Ectodermal cell (in vitro differentiated cells): ENCODE data around the gene NUBPL.

Source experiments
- H3K27ac ChIP-seq: 2 replicates; pipeline ENCODE4 v1.7.0; 2013; ENCODE audit warnings: mild to moderate bottlenecking, low read depth, low read length; ENCODE audit not compliant: insufficient read depth, poor library complexity, severe bottlenecking
- H3K27me3 ChIP-seq: 2 replicates; pipeline ENCODE4 v1.7.0; 2013; ENCODE audit warnings: mild to moderate bottlenecking, low read length; ENCODE audit not compliant: insufficient read depth, control insufficient read depth, poor library complexity, severe bottlenecking
- H3K36me3 ChIP-seq: one replicate; pipeline ENCODE4 v1.7.0; 2013; ENCODE audit warnings: low read length; ENCODE audit not compliant: control insufficient read depth, insufficient read depth
- H3K4me1 ChIP-seq: one replicate; pipeline ENCODE4 v1.7.0; 2013; ENCODE audit warnings: low read length; ENCODE audit not compliant: control insufficient read depth, insufficient read depth
- H3K4me3 ChIP-seq: 2 replicates; pipeline ENCODE4 v1.7.0; 2013; ENCODE audit warnings: low read depth, low read length, control low read depth; ENCODE audit not compliant: insufficient read depth
- H3K9me3 ChIP-seq: 2 replicates; pipeline ENCODE4 v1.7.0; 2013; ENCODE audit warnings: mild to moderate bottlenecking, low read length, moderate library complexity; ENCODE audit not compliant: control insufficient read depth
- WGBS, 2 experiments: methylation state at CpG; one replicate each; pipeline ENCODE4 v1.1.7; 2013; ENCODE audit warnings: missing lambda C conversion rate in 2 of 2; 5-methylcytosine and 5-hydroxymethylcytosine counted together

The NUBPL gene

DNA sequence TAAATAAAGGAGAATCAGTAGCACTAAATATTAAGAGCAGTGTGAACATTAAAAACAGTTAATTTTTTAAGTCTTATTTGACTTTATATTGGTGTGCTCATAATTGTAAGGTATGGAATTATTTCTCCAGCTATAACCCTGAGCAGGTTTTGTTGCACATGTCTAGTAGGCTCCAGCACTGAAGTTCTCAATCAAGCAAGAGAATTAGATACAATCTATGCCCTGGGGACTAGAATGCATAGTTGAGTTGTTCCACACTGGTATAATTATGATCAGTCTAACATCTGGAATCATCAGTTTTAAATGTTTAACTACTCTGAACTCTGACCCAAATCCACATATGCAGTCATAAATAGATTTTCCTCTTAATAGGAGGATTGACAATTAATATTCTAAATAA, 258.1 kb downstream of the NUBPL start:
- Histone ChIP-seq H3K4me1 (no peaks in the 10 kb centered on the region), H3K36me3 (no peaks in the 10 kb centered on the region), H3K27ac (no peak overlapping the region), H3K27me3 (no peaks in the 10 kb centered on the region), H3K4me3 (no peak overlapping the region), H3K9me3 (no peaks in the 10 kb centered on the region)

DNA sequence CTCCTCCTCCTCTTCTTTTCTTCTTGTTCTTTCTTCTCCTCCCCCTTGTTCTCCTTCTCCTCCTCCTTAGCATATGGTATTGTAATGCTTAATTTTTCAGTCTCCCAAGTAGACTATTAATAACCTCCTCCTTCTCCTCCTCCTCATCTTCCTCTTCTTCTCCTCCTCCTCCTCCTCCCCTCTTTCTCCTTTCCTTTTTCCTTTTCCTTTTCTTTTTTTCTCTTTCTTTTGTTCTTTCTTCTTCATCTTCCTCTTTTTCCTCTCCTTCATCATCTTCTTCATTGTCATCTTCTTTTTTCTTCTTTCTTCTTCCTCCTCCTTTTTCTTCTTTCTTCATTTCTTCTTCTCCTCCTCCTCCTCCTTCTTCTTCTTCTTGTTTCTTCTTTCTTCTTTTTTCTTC, 264.3 kb downstream of the NUBPL start:
- H3K4me1 ChIP-seq: no peaks in the 10 kb centered on the region
- no peak overlapping the region for H3K4me3 ChIP-seq
- no peak overlapping the region for H3K27ac ChIP-seq
- no peaks in the 10 kb centered on the region for H3K9me3 ChIP-seq
- no peaks in the 10 kb centered on the region for H3K36me3 ChIP-seq
- no peaks in the 10 kb centered on the region for H3K27me3 ChIP-seq

DNA sequence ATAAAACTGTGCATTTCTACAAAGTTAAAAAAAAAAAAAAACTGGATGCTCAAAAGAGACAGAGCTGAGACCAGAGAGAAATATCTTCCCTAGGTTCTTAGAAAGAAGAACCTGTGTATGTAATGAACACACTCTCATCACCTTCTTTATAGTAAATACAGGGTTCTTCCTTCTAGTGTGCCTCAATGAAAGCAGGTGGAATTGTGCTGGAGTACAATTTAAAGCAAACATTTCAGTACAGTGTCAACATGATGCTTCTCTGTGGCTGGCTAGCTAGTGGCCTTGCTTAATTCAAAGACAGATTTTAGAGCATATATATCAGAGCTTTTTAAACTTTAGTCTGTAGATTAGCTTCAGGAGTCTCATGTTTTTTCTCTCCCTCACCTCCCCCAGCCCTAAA, 266.1 kb downstream of the NUBPL start:
- no peaks in the 10 kb centered on the region for H3K36me3 ChIP-seq
- no peaks in the 10 kb centered on the region for H3K9me3 ChIP-seq
- no peak overlapping the region for H3K4me3 ChIP-seq
- H3K27me3 ChIP-seq: no peaks in the 10 kb centered on the region
- no peaks in the 10 kb centered on the region for H3K4me1 ChIP-seq
- H3K27ac ChIP-seq: no peak overlapping the region

DNA sequence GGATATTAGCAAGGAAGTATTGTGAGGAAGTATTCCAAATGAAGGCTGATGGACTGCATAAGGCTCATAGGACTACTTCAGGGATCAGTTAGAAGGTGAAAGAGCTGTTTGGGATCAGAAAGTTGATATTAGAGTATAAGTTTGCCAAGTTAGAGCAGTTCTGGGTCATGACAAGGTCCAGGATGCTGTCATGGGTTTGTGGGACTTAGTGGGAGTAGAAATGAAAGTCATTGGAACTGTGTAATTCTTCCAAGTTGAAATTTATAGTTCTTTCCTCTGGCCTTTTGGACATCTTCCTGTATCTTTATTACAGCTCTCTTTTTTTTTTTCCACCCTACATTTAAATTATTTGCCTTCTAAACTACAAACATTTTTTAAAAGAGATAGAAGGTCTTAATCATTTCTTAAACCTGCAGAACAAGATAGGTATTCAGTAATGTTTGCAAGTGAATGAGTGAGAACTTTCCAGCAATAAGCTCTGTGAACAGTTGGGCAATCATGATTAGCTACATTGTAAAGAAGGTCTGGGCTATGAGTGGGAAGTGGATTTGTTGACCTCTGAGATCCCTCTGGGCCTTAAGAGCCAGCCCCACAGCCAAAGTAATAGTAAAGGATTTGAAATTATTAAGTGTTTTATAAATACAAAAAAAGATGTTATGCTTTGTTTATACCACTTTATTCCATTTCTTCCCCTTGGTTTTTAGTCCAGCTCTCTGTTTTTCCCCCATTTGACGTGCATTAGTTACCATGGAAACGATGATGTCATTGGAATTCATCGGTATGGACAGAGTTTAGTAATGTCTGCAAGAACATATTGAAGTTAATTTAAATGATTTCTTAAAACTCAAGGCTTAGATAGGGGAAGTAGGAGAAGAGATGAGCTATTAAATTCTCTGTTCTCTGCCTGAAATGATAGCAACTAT, 268.0 kb downstream of the NUBPL start:
- Histone ChIP-seq H3K36me3 (no peaks in the 10 kb centered on the region), H3K9me3 (no peaks in the 10 kb centered on the region), H3K4me3 (no peak overlapping the region), H3K27me3 (no peaks in the 10 kb centered on the region), H3K27ac (no peak overlapping the region), H3K4me1 (no peaks in the 10 kb centered on the region)
- 100% methylated on average over 3 of the region's 3 CpGs for WGBS, 2 experiments

DNA sequence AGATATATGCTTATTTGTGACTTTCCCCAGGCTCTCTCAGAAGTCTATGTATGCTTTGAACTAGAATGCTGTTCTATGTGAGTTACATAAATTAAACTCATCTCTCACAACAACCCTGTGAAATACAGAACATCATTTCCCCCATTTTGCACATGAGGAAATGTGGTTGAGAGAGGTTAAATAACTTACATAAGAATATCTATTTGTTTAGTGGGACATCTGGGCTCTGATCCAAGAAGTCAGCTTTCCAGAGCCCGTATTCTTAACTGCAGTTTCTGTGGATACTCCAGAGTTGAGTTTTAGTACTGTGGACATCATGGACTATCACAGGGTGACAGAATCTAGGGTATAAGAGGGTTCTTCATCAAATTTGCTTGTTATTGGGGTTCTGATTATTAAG, 273.4 kb downstream of the NUBPL start:
- Histone ChIP-seq H3K4me3 (no peak overlapping the region), H3K36me3 (no peaks in the 10 kb centered on the region), H3K9me3 (no peaks in the 10 kb centered on the region), H3K4me1 (no peaks in the 10 kb centered on the region), H3K27ac (no peak overlapping the region), H3K27me3 (no peaks in the 10 kb centered on the region)
- 95 to 100% methylated on average over 1 of the region's 1 CpG for WGBS, 2 experiments

DNA sequence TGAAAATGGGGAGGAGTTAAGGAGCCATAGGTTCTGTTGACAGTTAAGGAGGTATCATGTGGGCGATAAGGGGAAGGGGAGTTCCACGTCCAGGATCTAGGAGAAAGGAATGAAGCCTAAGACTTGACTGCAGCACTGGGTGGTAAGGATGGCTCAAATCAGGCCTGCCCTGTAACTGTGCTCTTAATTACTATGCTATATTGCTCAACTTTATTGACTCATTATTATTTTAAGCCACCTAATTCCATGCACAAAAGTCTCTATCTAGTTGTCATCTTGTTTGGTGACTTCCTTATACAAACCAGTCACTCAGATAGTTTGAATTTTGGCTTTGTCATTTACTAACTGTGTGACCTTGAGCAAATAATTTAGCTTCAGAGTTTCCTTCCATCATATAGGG, 273.8 kb downstream of the NUBPL start:
- no peaks in the 10 kb centered on the region for H3K9me3 ChIP-seq
- H3K27ac ChIP-seq: no peak overlapping the region
- WGBS, 2 experiments: 92 to 97% methylated on average over 2 of the region's 2 CpGs
- no peaks in the 10 kb centered on the region for H3K27me3 ChIP-seq
- no peaks in the 10 kb centered on the region for H3K36me3 ChIP-seq
- no peaks in the 10 kb centered on the region for H3K4me1 ChIP-seq
- H3K4me3 ChIP-seq: no peak overlapping the region

DNA sequence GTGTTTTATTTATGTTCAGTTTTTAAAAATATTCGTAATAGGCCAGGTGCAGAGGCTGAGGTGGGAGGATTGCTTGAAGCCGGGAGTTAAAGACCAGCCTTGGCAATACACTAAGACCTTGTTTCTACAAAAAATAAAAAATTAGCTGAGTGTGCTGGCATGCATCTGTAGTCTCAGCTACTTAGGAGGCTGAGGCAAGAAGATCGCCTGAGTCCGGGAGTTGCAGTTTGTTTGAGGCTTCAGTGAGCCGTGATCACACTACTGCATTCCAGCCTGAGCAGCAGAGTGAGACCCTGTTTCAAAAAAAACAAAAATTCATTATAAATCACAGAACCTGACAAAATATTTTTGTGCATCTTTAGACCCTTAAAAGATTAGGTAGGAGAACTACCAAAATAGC, 275.8 kb downstream of the NUBPL start:
- Histone ChIP-seq H3K36me3 (no peaks in the 10 kb centered on the region), H3K27me3 (no peaks in the 10 kb centered on the region), H3K27ac (no peak overlapping the region), H3K4me3 (no peak overlapping the region), H3K4me1 (no peaks in the 10 kb centered on the region), H3K9me3 (no peaks in the 10 kb centered on the region)
- 82 to 90% methylated on average over 4 to 5 of the region's 5 CpGs for WGBS, 2 experiments

DNA sequence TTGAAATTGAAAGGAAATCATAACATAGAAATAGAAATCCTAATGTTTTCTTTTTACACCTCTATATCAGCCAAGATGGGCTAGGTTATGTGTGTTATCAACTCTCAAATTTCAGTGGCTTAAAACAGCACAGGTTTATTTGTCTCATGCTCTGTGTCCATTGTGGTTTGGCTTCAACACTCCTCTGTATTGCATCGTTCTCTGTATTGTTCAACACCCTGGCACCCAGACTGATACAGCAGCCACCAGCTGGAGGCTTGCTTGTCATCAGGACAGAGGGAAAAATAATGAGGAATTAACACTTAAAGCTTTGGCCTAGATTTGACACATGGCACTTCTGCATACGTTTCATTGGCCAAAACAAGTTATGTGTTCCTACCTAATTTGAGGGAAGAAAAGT, 281.7 kb downstream of the NUBPL start:
- Histone ChIP-seq H3K4me3 (no peak overlapping the region), H3K4me1 (no peaks in the 10 kb centered on the region), H3K36me3 (no peaks in the 10 kb centered on the region), H3K9me3 (no peaks in the 10 kb centered on the region), H3K27me3 (no peaks in the 10 kb centered on the region), H3K27ac (no peak overlapping the region)
- WGBS, 2 experiments: 94% methylated on average over 2 of the region's 2 CpGs

DNA sequence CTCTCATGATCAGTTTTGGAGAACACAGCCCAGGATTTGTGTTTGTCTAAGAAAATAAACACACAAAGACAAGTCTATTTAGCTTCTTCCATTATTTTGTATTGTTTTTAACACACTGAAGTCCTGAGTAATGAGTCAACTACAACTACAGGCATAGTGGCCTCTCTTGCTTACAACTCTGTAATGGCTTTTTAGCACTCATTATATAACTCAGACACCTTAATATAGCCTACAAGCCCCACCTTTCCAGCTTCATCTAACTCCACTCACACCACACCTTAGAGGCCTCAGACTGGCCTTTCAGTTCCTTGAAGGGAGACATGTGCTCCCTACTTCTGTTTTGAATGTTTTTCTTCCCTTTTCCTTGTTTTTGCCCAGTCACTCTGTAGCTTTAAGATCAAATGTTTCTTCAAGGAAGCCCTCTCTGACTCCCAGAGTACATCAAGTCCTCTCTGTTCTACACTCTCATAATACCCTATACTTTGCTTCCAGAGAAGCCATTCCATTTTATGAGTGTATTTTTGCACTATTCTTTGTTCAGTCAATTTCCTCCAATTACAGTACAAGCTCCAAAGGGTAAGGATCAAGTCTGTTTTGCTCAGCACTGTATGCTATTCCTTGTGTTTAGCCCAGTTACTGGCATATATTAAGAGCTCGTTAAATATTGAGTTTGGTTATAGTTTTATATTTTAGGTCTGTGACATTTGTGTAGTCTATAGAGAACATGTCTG, 282.3 kb downstream of the NUBPL start:
- Histone ChIP-seq H3K4me1 (no peaks in the 10 kb centered on the region), H3K4me3 (no peak overlapping the region), H3K27me3 (no peaks in the 10 kb centered on the region), H3K36me3 (no peaks in the 10 kb centered on the region), H3K9me3 (no peaks in the 10 kb centered on the region), H3K27ac (no peak overlapping the region)
- 95 to 100% methylated on average over 1 of the region's 1 CpG for WGBS, 2 experiments

DNA sequence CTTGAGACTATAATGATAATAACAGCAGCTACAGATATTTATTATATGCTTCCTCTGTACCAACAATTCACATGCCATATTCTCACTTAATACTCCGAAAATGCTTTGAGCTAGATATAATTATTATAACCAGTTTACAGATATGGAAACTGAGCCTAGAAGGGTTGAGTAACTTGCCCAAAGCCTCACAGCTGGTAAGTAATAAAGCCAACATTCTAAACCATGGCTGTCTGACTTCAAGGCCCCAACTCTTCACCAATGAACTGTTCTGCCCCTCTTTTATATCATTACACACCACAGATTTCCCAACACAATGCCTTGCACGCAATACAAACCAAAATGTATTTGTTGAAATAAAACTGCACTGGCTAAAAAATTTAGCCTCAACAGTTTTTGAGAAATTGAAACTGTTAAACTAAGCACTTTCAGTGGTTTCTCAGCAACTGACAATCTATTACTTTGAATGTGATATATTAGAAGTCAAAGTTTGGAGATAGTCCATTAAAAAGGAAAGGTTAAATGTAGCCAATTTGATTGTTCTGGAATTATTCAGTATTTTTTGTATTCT, 293.4 kb downstream of the NUBPL start:
- Histone ChIP-seq H3K27ac (no peak overlapping the region), H3K27me3 (no peaks in the 10 kb centered on the region), H3K4me3 (no peak overlapping the region), H3K4me1 (no peaks in the 10 kb centered on the region), H3K9me3 (no peaks in the 10 kb centered on the region), H3K36me3 (no peaks in the 10 kb centered on the region)
- WGBS, 2 experiments: 92 to 100% methylated on average over 1 of the region's 2 CpGs
